Natural killer cell (primary cell): ENCODE data around the gene PRKAR1B. TPM values are rescaled to one million over a fixed set of nuclear protein-coding genes. Genes with fewer than 3 reads are reported as not detected.

Source experiments
- ATAC-seq, 3 donors: fragments of 150-1000 bp in 2 of 3; fragments of 200-7000 bp in 1 of 3; cut with Tn5 transposase; 1 replicate in 1 of 3; 2 replicates in 2 of 3; pipeline ENCODE4 v1.10.0; 2021; ENCODE audit warnings: mild to moderate bottlenecking in 2 of 3, moderate library complexity in 2 of 3
- DNase-seq, 2 donors: peaks; one replicate each; pipeline versions ENCODE4 v3.0.0 to v3.0.0-alpha.2; 2013 to 2021; ENCODE audit warnings: mixed read lengths in 1 of 2
- H3K27ac ChIP-seq: one replicate; pipeline ENCODE4 v1.5.1; 2013; ENCODE audit warnings: mild to moderate bottlenecking, low read length
- H3K27me3 ChIP-seq: one replicate; pipeline ENCODE4 v1.6.1; 2013; ENCODE audit warnings: low read length; ENCODE audit not compliant: control insufficient read depth, insufficient read depth
- H3K36me3 ChIP-seq: one replicate; pipeline ENCODE4 v1.6.1; 2013; ENCODE audit warnings: low read length; ENCODE audit not compliant: control insufficient read depth, insufficient read depth
- H3K4me1 ChIP-seq: one replicate; pipeline ENCODE4 v1.6.1; 2013; ENCODE audit warnings: low read length; ENCODE audit not compliant: control insufficient read depth, insufficient read depth
- H3K4me3 ChIP-seq: one replicate; pipeline ENCODE4 v1.5.1; 2013; ENCODE audit warnings: low read length
- H3K9me3 ChIP-seq: one replicate; pipeline ENCODE4 v1.6.1; 2013; ENCODE audit warnings: low read length; ENCODE audit not compliant: control insufficient read depth, insufficient read depth
- H3K27ac Mint-ChIP-seq, 2 donors: one replicate each; pipeline ENCODE4 v1.8.0; 2022; ENCODE audit warnings: mild to moderate bottlenecking in 2 of 2, mixed read lengths in 2 of 2, moderate library complexity in 1 of 2
- H3K27me3 Mint-ChIP-seq, 2 donors: one replicate each; pipeline ENCODE4 v1.8.0; 2022; ENCODE audit warnings: low read depth in 2 of 2, mixed read lengths in 2 of 2
- H3K36me3 Mint-ChIP-seq: one replicate; pipeline ENCODE4 v1.8.0; 2022; ENCODE audit warnings: mixed read lengths
- H3K4me1 Mint-ChIP-seq, 2 donors: one replicate each; pipeline ENCODE4 v1.8.0; 2022; ENCODE audit warnings: mixed read lengths in 2 of 2
- H3K4me3 Mint-ChIP-seq: one replicate; pipeline ENCODE4 v1.8.0; 2022; ENCODE audit warnings: mild to moderate bottlenecking, moderate library complexity, mixed read lengths
- H3K9me3 Mint-ChIP-seq, 2 donors: one replicate each; pipeline ENCODE4 v1.8.0; 2022; ENCODE audit warnings: mixed read lengths in 2 of 2
- WGBS: methylation state at CpG from one replicate; pipeline ENCODE4 v1.1.7; 2013; ENCODE audit warnings: missing lambda C conversion rate; ENCODE audit not compliant: insufficient coverage; 5-methylcytosine and 5-hydroxymethylcytosine counted together
- intact Hi-C: fragments of 100-400 bp; cut with micrococcal nuclease; formaldehyde crosslinking; loops from one replicate; pipeline ENCODE4 v1.14.2; 2022
- total RNA-seq, 4 donors: library from RNA; stranded (reverse); fragments of 120-200 nt in 1 of 4; gene quantifications; one replicate each; pipeline versions ENCODE4 v1.2.3 to v1.2.4, GENCODE V29; 2013 to 2022
- TF ChIP-seq, protein P1 (sequence below): fragments of 200-600 bp; IDR thresholded peaks from one replicate; pipeline ENCODE4 v1.8.0; 2022; ENCODE audit warnings: antibody characterized with exemption

PRKAR1B gene
- total RNA-seq, 3 donors from 2014 or later (not counting 1 experiment from before 2014, with no cell fraction given), result 2.4 to 3.8 (median 3.0) TPM

GRCh38 chr7:541661-542060 lies 185.4 kb downstream of the PRKAR1B start:
- no peaks in the 10 kb centered on the region for H3K27me3 ChIP-seq
- TF ChIP-seq, protein P1, sequence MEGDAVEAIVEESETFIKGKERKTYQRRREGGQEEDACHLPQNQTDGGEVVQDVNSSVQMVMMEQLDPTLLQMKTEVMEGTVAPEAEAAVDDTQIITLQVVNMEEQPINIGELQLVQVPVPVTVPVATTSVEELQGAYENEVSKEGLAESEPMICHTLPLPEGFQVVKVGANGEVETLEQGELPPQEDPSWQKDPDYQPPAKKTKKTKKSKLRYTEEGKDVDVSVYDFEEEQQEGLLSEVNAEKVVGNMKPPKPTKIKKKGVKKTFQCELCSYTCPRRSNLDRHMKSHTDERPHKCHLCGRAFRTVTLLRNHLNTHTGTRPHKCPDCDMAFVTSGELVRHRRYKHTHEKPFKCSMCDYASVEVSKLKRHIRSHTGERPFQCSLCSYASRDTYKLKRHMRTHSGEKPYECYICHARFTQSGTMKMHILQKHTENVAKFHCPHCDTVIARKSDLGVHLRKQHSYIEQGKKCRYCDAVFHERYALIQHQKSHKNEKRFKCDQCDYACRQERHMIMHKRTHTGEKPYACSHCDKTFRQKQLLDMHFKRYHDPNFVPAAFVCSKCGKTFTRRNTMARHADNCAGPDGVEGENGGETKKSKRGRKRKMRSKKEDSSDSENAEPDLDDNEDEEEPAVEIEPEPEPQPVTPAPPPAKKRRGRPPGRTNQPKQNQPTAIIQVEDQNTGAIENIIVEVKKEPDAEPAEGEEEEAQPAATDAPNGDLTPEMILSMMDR, result no peak
- H3K27me3 Mint-ChIP-seq, result no peaks in the 10 kb centered on the region
- no peaks in the 10 kb centered on the region for H3K36me3 Mint-ChIP-seq
- H3K9me3 Mint-ChIP-seq, result peaks cover 0 to 2% of the 10 kb centered on the region in 2 donors
- intact Hi-C loops, result no loop called here
- H3K27ac ChIP-seq, result no peak overlapping the region
- DNase-seq (no peak), ATAC-seq (no peak)
- peaks cover 3% of the 10 kb centered on the region for H3K9me3 ChIP-seq
- H3K4me1 Mint-ChIP-seq, result no peaks in the 10 kb centered on the region
- WGBS, result 94% methylated on average over 17 of the region's 17 CpGs
- H3K36me3 ChIP-seq, result no peaks in the 10 kb centered on the region
- H3K4me3 Mint-ChIP-seq, result no peak overlapping the region
- no peak overlapping the region for H3K27ac Mint-ChIP-seq
- H3K4me1 ChIP-seq, result no peaks in the 10 kb centered on the region
- no peak overlapping the region for H3K4me3 ChIP-seq

- Histone ChIP-seq H3K27ac (no peak overlapping the region), H3K9me3 (peaks cover 3% of the 10 kb centered on the region), H3K4me3 (no peak overlapping the region), H3K27me3 (no peaks in the 10 kb centered on the region), H3K4me1 (no peaks in the 10 kb centered on the region), H3K36me3 (no peaks in the 10 kb centered on the region)
- Mint-ChIP-seq H3K27me3 (no peaks in the 10 kb centered on the region), H3K27ac (no peak overlapping the region), H3K4me1 (no peaks in the 10 kb centered on the region), H3K4me3 (no peak overlapping the region), H3K36me3 (no peaks in the 10 kb centered on the region), H3K9me3 (peaks cover 0 to 2% of the 10 kb centered on the region in 2 donors)
- intact Hi-C loops, result no loop called here
- TF ChIP-seq, protein P1, result no peak
- ATAC-seq (no peak), DNase-seq (no peak)
- WGBS, result 52% methylated on average over 7 of the region's 12 CpGs
Measured at GRCh38 chr7:540997-541396, 186.1 kb downstream of the PRKAR1B start.

- Mint-ChIP-seq H3K36me3 (no peaks in the 10 kb centered on the region), H3K27ac (no peak overlapping the region), H3K4me3 (no peak overlapping the region), H3K9me3 (peaks cover 0 to 2% of the 10 kb centered on the region in 2 donors), H3K27me3 (no peaks in the 10 kb centered on the region), H3K4me1 (no peaks in the 10 kb centered on the region)
- Histone ChIP-seq H3K4me3 (no peak overlapping the region), H3K36me3 (no peaks in the 10 kb centered on the region), H3K27ac (no peak overlapping the region), H3K4me1 (no peaks in the 10 kb centered on the region), H3K9me3 (peaks cover 3% of the 10 kb centered on the region), H3K27me3 (no peaks in the 10 kb centered on the region)
- DNase-seq, result no peak
- intact Hi-C loops, result no loop called here
- TF ChIP-seq, protein P1, result no peak
- ATAC-seq, result no peak
- WGBS, result 96% methylated on average over 14 of the region's 14 CpGs
Measured at GRCh38 chr7:540579-540978, 186.5 kb downstream of the PRKAR1B start.

DNA sequence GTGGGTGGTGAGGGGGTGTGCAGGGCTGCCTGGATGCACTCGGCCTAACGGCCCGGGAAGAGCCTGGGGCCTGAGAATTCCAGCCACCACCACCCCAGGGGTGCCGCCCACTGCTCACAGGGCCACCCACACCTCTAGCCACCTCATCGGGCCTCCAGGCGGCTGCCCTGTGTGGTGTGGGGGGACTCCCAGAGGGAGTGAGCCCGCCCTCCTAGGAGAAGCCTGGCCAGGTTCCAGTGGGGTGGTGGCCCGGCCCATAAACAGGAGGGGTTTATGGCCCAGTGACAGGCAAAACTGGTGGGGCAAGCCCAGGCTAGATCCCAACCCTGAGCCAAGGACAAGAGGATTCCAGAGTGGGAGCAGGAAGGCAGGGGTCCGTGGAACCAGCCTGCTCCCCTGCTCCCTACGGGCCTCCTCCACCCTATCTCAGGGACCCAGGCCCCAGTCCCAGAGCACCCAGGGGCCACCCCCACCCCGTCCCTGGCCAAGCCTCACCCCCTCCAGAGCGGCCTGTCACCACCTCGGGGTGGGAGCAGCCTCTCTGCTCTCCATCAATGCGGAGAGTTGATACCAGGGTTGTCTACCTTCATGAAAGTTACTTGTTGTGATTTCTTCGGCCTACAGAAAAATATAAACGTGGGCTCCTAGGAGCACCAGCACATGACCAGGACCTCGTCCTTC lies 187.2 kb downstream of the PRKAR1B start:
- Mint-ChIP-seq H3K4me1 (no peaks in the 10 kb centered on the region), H3K9me3 (no peaks in the 10 kb centered on the region), H3K27me3 (no peaks in the 10 kb centered on the region), H3K27ac (no peak overlapping the region), H3K4me3 (no peak overlapping the region), H3K36me3 (no peaks in the 10 kb centered on the region)
- H3K4me3 ChIP-seq, result no peak overlapping the region
- no peak for ATAC-seq
- H3K4me1 ChIP-seq, result no peaks in the 10 kb centered on the region
- no peak overlapping the region for H3K27ac ChIP-seq
- H3K27me3 ChIP-seq, result no peaks in the 10 kb centered on the region
- intact Hi-C loops, result no loop called here
- TF ChIP-seq, protein P1, result no peak
- H3K36me3 ChIP-seq, result no peaks in the 10 kb centered on the region
- WGBS, result 90% methylated on average over 13 of the region's 17 CpGs
- no peak for DNase-seq
- peaks cover 3% of the 10 kb centered on the region for H3K9me3 ChIP-seq
